Testis (tissue), 3 donors: ENCODE results near the gene GRID1. TPM values are rescaled to one million over a fixed set of nuclear protein-coding genes. Genes with fewer than 3 reads are reported as not detected.
"Not testable (repeated sequence)": the region's sequence is repeated elsewhere in the genome, so short reads cannot be mapped to it uniquely, and the experiment has no call there.

Experiments used
- DNase-seq: peaks from one replicate; pipeline ENCODE4 v3.0.0-alpha.2; 2019
- H3K27ac ChIP-seq, 2 donors: fragments of 200-600 bp; sonication (generic); one replicate each; pipeline ENCODE4 v1.5.1; 2019
- H3K27me3 ChIP-seq: fragments of 200-600 bp; sonication (generic); one replicate; pipeline ENCODE4 v1.5.1; 2019
- H3K36me3 ChIP-seq: fragments of 200-600 bp; sonication (generic); one replicate; pipeline ENCODE4 v1.5.1; 2017; ENCODE audit warnings: low read depth; ENCODE audit errors: missing control alignments
- H3K4me1 ChIP-seq: fragments of 200-600 bp; sonication (generic); one replicate; pipeline ENCODE4 v1.5.1; 2019
- H3K4me3 ChIP-seq, 2 donors: fragments of 200-600 bp; sonication (generic); one replicate each; pipeline ENCODE4 v1.5.1; 2017 to 2019
- H3K9me3 ChIP-seq: fragments of 200-600 bp; sonication (generic); one replicate; pipeline ENCODE4 v1.5.1; 2017
- CTCF ChIP-seq, 3 experiments: fragments of 450-650 bp in 2 of 3; fragments of 200-600 bp in 1 of 3; sonication (generic) in 1 of 3; IDR thresholded peaks; one replicate each; pipeline ENCODE4 v1.5.1; 2016 to 2019; ENCODE audit warnings: antibody characterized with exemption in 3 of 3, mild to moderate bottlenecking in 2 of 3, moderate library complexity in 1 of 3
- POLR2A ChIP-seq: fragments of 450-650 bp; IDR thresholded peaks from one replicate; pipeline ENCODE4 v1.6.1; 2017; ENCODE audit warnings: antibody characterized with exemption, mild to moderate bottlenecking, moderate library complexity
- WGBS, 2 donors: methylation state at CpG; one replicate each; pipeline ENCODE4 v1.1.5; 2018; 5-methylcytosine and 5-hydroxymethylcytosine counted together
- intact Hi-C: fragments of 100-400 bp; cut with DNase I; formaldehyde crosslinking; loops from one replicate; pipeline ENCODE4 v1.15.1; 2023; ENCODE audit warnings: low total_unique reads
- polyA plus RNA-seq: library from polyadenylated mRNA; stranded (reverse); fragments of 350-450 nt; fragmentation: Illumina TruSeq; extraction: RNeasy Lipid Tissue Mini Kit (QIAGEN cat#74804); gene quantifications from one replicate; pipeline ENCODE4 v1.2.3, GENCODE V29; 2014; ENCODE audit warnings: low read depth, low replicate concordance; ENCODE audit not compliant: insufficient read depth
- total RNA-seq, 2 donors: library from RNA; depleted of rRNA; stranded (reverse); fragments of >200 nt; gene quantifications; one replicate each; pipeline ENCODE4 v1.2.3, GENCODE V29; 2016

Gene GRID1
- total and polyA plus RNA-seq, 3 donors from 2014 or later: 7.4 to 16.7 (median 8.1) TPM

GRCh38 chr10:86036544-86036831 is 330.1 kb downstream of the GRID1 start:
- Histone ChIP-seq H3K4me1 (no peaks in the 10 kb centered on the region), H3K36me3 (no peaks in the 10 kb centered on the region), H3K27me3 (no peaks in the 10 kb centered on the region), H3K9me3 (no peaks in the 10 kb centered on the region), H3K4me3 (no peak overlapping the region), H3K27ac (no peak overlapping the region)
- DNase-seq: no peak
- 70 to 79% methylated on average over 5 of the region's 5 CpGs for WGBS, 2 donors
- intact Hi-C loops: no loop called here
- TF ChIP-seq POLR2A: no peak
- TF ChIP-seq CTCF (IDR thresholded peaks at IDR 0.05): no peak

DNA sequence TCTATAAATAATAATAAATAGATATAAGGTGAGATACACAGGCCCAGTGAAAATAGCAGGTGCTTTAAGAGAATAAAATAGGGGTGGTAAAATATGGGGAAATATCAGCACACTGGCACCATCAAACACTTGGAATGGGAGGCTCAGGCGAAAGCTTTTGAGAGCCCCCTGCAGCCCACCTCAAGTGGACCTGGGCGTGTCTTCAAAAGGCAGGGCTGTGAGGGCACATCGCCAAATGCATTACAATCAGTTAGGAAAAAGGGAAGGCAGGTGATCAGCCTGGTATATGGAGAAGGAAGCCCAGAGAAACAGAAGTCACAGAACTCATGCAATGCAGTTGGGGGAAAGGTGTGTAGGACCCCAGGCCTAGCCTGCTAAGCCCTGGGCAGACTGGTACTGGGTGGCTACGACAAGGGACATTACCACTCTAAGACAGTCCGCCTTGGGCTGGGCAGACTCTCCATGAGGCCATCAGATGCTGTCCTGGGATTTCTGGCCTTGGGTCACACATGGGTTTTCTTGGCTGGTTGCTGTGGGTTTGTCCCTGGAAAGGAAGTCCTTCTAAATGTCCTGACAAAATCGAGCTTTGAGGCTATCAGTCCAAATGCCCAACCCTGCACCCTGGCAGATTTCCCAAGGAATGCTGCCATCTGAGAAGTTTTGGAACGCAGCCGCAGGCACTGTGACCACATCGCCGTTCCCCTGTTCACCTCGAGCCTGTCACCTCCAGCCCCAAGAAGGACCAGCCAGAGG is 330.6 kb downstream of the GRID1 start:
- no peaks in the 10 kb centered on the region for H3K4me1 ChIP-seq
- 91 to 94% methylated on average over 11 of the region's 11 CpGs for WGBS, 2 donors
- no peak overlapping the region for H3K27ac ChIP-seq
- H3K9me3 ChIP-seq: no peaks in the 10 kb centered on the region
- intact Hi-C loops: no loop called here
- H3K36me3 ChIP-seq: no peaks in the 10 kb centered on the region
- no peak for DNase-seq
- no peaks in the 10 kb centered on the region for H3K27me3 ChIP-seq
- H3K4me3 ChIP-seq: no peak overlapping the region
- TF ChIP-seq CTCF (IDR thresholded peaks at IDR 0.05) (no peak), POLR2A (no peak)

GRCh38 chr10:86034710-86035109 is 331.9 kb downstream of the GRID1 start:
- Histone ChIP-seq H3K36me3 (no peaks in the 10 kb centered on the region), H3K9me3 (no peaks in the 10 kb centered on the region), H3K27ac (no peak overlapping the region), H3K4me3 (no peak overlapping the region), H3K27me3 (no peaks in the 10 kb centered on the region), H3K4me1 (no peaks in the 10 kb centered on the region)
- intact Hi-C loops: no loop called here
- TF ChIP-seq CTCF (IDR thresholded peaks at IDR 0.05) (no peak), POLR2A (no peak)
- WGBS, 2 donors: 93 to 97% methylated on average over 1 of the region's 1 CpG
- DNase-seq: no peak

- Histone ChIP-seq H3K27ac (no peak overlapping the region), H3K27me3 (no peaks in the 10 kb centered on the region), H3K4me3 (no peak overlapping the region), H3K4me1 (no peaks in the 10 kb centered on the region), H3K9me3 (no peaks in the 10 kb centered on the region), H3K36me3 (no peaks in the 10 kb centered on the region)
- TF ChIP-seq POLR2A: no peak
- no peak for TF ChIP-seq CTCF (IDR thresholded peaks at IDR 0.05)
- 92 to 100% methylated on average over 1 of the region's 1 CpG for WGBS, 2 donors
- no peak for DNase-seq
- intact Hi-C loops: no loop called here
These were observed 333.0 kb downstream of the GRID1 start for GRCh38 chr10:86033581-86033980.

DNA sequence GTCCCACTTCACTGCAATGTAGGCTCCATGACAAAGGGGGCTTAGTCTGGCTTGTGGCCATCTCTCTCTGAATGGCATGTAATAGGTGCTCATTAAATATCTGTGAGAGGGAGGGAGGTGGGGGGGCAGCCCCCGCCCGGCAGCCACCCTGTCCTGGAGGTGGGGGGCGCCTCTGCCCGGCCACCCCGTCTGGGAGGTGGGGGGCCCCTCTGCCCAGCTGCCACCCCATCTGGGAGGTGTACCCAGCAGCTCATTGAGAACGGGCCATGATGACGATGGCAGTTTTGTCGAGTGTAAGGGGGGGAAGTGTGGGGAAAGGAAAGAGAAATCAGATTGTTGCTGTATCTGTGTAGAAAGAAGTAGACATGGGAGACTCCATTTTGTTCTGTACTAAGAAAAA is 334.5 kb downstream of the GRID1 start:
- H3K4me3 ChIP-seq, DNase-seq, H3K9me3 ChIP-seq, H3K4me1 ChIP-seq, H3K36me3 ChIP-seq, H3K27ac ChIP-seq, intact Hi-C loops, H3K27me3 ChIP-seq: not testable (repeated sequence)
- 96 to 97% methylated on average over 7 to 8 of the region's 8 CpGs for WGBS, 2 donors
